ENCODE results near the gene HSD3B7. TPM values are rescaled to one million over a fixed set of nuclear protein-coding genes. Genes with fewer than 3 reads are reported as not detected.
A peak's percentile ranks its signal among the peaks of the same experiment; 100 is the strongest.

HSD3B7 gene
- total and polyA plus RNA-seq, 2 of the 4 experiments (the other 2 are of a cell fraction), result 8.5 to 11.3 TPM

DNA sequence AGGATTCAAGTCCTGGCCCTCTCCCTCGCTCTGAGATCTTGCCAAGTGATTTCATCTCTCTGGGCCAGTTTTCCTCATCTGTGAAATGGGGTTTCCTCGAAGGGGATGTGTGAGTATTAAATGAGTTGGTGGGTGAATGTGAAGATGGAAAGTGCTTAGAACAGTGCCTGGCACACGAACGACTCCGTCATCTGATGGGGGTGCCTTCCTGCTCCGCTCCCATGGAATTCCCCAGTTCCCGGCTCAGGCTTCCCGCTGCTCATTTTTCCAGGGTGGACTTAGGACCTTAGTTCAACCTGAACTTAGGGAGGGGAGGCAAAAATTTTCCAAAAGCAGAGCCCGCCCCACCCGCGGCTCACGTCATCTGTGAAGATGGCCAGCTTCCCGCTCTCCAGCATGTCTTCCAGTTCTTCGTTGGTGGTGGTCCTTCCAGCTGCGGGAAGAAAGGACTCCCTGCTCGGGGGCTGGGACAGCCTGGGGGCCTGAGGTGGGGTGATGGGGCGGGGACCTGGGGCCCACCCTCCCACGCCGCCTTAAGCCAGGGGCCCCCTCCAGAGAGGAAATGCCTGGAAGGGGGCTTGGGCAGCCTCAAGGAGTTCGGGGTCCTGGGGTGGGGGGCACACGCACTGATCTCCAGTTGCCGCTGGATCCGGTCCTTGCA lies 11.4 kb downstream of the HSD3B7 start:
- H3K18ac ChIP-seq (ENCODE audit: low read depth, low read length), result no peak overlapping the region
- peak overlapping the region; percentile 86; the same call in 1 of the 2 replicates for H3K14ac ChIP-seq (replicated peaks; ENCODE audit: low read depth, low read length)
- H3K27ac ChIP-seq (ENCODE audit: insufficient read depth, low read length), result peak overlapping the region; percentile 31
- H3K4ac ChIP-seq (ENCODE audit: low read depth, low read length), result peak overlapping the region; percentile 94
- H4K8ac ChIP-seq (ENCODE audit: low read depth in 2 of 2, low read length in 2 of 2), result peak overlapping the region; percentile 94 to 99; a peak in 3 of 4 replicates
- H2BK120ac ChIP-seq (ENCODE audit: low read depth, low read length), result peak overlapping the region; percentile 3
- H3K36me3 ChIP-seq (ENCODE audit: control insufficient read depth, insufficient read depth, low read length), result peaks cover 4% of the 10 kb centered on the region; the same call in 1 of the 2 replicates
- no peaks in the 10 kb centered on the region for H3K27me3 ChIP-seq (ENCODE audit: control insufficient read depth, insufficient read depth, low read length)
- H3K79me1 ChIP-seq (ENCODE audit: low read depth in 1 of 2, low read length in 2 of 2), result peaks cover 0 to 18% of the 10 kb centered on the region in 2 experiments; a peak in 1 of 4 replicates
- no TSS peak for BruUV-seq (replicated peaks)
- H3K9me3 ChIP-seq (ENCODE audit: control insufficient read depth, insufficient read depth, low read length), result no peaks in the 10 kb centered on the region
- H2BK15ac ChIP-seq (ENCODE audit: low read depth, low read length), result peak overlapping the region; percentile 99; the same call in 2 of the 3 replicates
- no peak overlapping the region for H3K56ac ChIP-seq (ENCODE audit: extremely low read depth, insufficient read depth, low read length)
- intact Hi-C loops (cut with micrococcal nuclease) (loop anchor here (5.0 kb wide), 1 partner anchor 76 kb away; the partner anchor contains the start of genes ZNF646 and ZNF668), in situ Hi-C loops (cut with MboI; ENCODE audit: low sequenced_read_pairs) (loop anchor here (10.0 to 25.0 kb wide), 2 partner anchors 448 to 716 kb away; partner anchors contain the start of gene ZNF843), dilution Hi-C loops (cut with HindIII; ENCODE audit: low sequenced_read_pairs, unreplicated experiment) (no loop called here)
- CTCF ChIA-PET, result no interaction called here
- peak overlapping the region; percentile 96 for H2AFZ ChIP-seq (replicated peaks; ENCODE audit: low read length, poor library complexity)
- peak overlapping the region; percentile 54 for H3K4me3 ChIP-seq (ENCODE audit: insufficient read depth, low read depth, low read length)
- H3K23ac ChIP-seq (ENCODE audit: low read depth, low read length), result 0 out of 2 replicates have a peak overlapping the region, but pooled peaks have one; percentile 93
- peak overlapping the region; percentile 70 for H4K91ac ChIP-seq (ENCODE audit: insufficient read depth, low read depth, low read length)
- no peak for DNase-seq
- peaks cover 27% of the 10 kb centered on the region for H3K4me1 ChIP-seq (ENCODE audit: control insufficient read depth, insufficient read depth, low read length)
- H4K20me1 ChIP-seq (ENCODE audit: insufficient read depth, low read length), result no peaks in the 10 kb centered on the region
- peak overlapping the region; percentile 91 for H4K5ac ChIP-seq (ENCODE audit: low read depth, low read length)
- POLR2A ChIA-PET (ENCODE audit: unreplicated experiment), result interaction anchor here (1.0 kb wide), 1 partner anchor 77 kb away, joined by 3 read pairs; no protein-coding TSS in a partner anchor
- peak overlapping the region; percentile 82 for H2BK5ac ChIP-seq (ENCODE audit: low read depth, low read length, poor library complexity, severe bottlenecking)
- H2AK9ac ChIP-seq (replicated peaks; ENCODE audit: low read depth, low read length, poor library complexity), result peak overlapping the region; percentile 95
- H2BK20ac ChIP-seq (ENCODE audit: low read depth, low read length), result 0 out of 2 replicates have a peak overlapping the region, but pooled peaks have one; percentile 10
- TF ChIP-seq, protein P1, sequence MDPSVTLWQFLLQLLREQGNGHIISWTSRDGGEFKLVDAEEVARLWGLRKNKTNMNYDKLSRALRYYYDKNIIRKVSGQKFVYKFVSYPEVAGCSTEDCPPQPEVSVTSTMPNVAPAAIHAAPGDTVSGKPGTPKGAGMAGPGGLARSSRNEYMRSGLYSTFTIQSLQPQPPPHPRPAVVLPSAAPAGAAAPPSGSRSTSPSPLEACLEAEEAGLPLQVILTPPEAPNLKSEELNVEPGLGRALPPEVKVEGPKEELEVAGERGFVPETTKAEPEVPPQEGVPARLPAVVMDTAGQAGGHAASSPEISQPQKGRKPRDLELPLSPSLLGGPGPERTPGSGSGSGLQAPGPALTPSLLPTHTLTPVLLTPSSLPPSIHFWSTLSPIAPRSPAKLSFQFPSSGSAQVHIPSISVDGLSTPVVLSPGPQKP (IDR thresholded peaks at IDR 0.05; ENCODE audit: borderline replicate concordance, low read depth, low read length), result no peak
- TF ChIP-seq FOS (IDR thresholded peaks at IDR 0.05; ENCODE audit: low read depth, low read length) (no peak), BHLHE40 (IDR thresholded peaks at IDR 0.05; ENCODE audit: low read depth, low read length) (no peak)
- peak overlapping the region; percentile 61 for H3K9ac ChIP-seq (ENCODE audit: low read depth, low read length)
- 43% methylated on average over 1 of the region's 23 CpGs; no CpG with 5 or more reads in 1 of the 2 experiments for WGBS, 2 experiments (ENCODE audit: extremely low coverage in 2 of 2, insufficient read length in 1 of 2)
- no peak for ATAC-seq (ENCODE audit: low read depth)
- H3K4me2 ChIP-seq (ENCODE audit: low read depth, low read length), result peak overlapping the region; percentile 95
- H2AK5ac ChIP-seq (ENCODE audit: low read depth, low read length), result peak overlapping the region; percentile 96
- peaks cover 18% of the 10 kb centered on the region for H3K9me1 ChIP-seq (ENCODE audit: insufficient read depth, low read length)
